GM12878 (cell line): Measurements from ENCODE around the gene BSCL2. TPM values are rescaled to one million over a fixed set of nuclear protein-coding genes. Genes with fewer than 3 reads are reported as not detected.

Experiments
- ATAC-seq: fragments of 200-7000 bp; cut with Tn5 transposase; 3 replicates; pipeline ENCODE4 v1.9.1; 2020; ENCODE audit warnings: mild to moderate bottlenecking, moderate library complexity
- BruUV-seq: library from RNA; stranded (reverse); fragments of 400-500 nt; replicated peaks from 2 replicates; lab custom pipeline; 2021; lab: Mats Ljungman, UMichigan
- CTCF ChIA-PET: fragments of 300-600 bp; sonication (Branson Sonifier 250); formaldehyde crosslinking; extraction: SDS; loops from one replicate; lab custom pipeline; 2021; ENCODE audit warnings: inconsistent platforms; lab: Yijun Ruan, JAX
- POLR2A ChIA-PET: fragments of 350-600 bp; formaldehyde crosslinking; extraction: SDS; loops from one replicate; lab custom pipeline; 2021; ENCODE audit warnings: inconsistent platforms; lab: Charles Lee
- RAD21 ChIA-PET: fragments of 300-600 bp; sonication (Branson Sonifier 250); formaldehyde crosslinking; loops from one replicate; lab custom pipeline; 2023; ENCODE audit warnings: antibody characterized with exemption; ENCODE audit not compliant: unreplicated experiment; lab: Charles Lee
- SMC1A ChIA-PET: fragments of 300-600 bp; sonication (Branson Sonifier 250); formaldehyde crosslinking; loops from one replicate; lab custom pipeline; 2023; ENCODE audit not compliant: unreplicated experiment, uncharacterized antibody; lab: Charles Lee
- DNase-seq: peaks from one replicate; pipeline ENCODE4 v3.0.0-alpha.2; 2011; ENCODE audit warnings: low read depth, low spot score
- FAIRE-seq: peaks from 3 replicates; lab custom pipeline; 2011; peaks lifted over from hg19 to GRCh38; lab: Jason Lieb, UNC
- H2AFZ ChIP-seq: 2 replicates; pipeline ENCODE4 v1.6.0; 2011; ENCODE audit warnings: low read depth, low read length, control low read depth; ENCODE audit not compliant: control insufficient read depth
- H3K27ac ChIP-seq: 2 replicates; pipeline ENCODE4 v1.5.1; 2011; ENCODE audit warnings: control low read depth; ENCODE audit not compliant: control insufficient read depth, insufficient read depth
- H3K27me3 ChIP-seq, 2 experiments: replicated peaks in 1 of 2; 2 replicates each; pipeline versions ENCODE4 v1.6.0 to v1.6.1; 2011; ENCODE audit warnings: low read length in 1 of 2; ENCODE audit not compliant: control insufficient read depth in 2 of 2, insufficient read depth in 2 of 2
- H3K36me3 ChIP-seq, 2 experiments: 2 replicates each; pipeline ENCODE4 v1.5.1; 2011; ENCODE audit warnings: low read length in 1 of 2; ENCODE audit not compliant: control insufficient read depth in 2 of 2, insufficient read depth in 2 of 2
- H3K4me1 ChIP-seq: 2 replicates; pipeline ENCODE4 v1.6.1; 2011; ENCODE audit warnings: mild to moderate bottlenecking, low read length, moderate library complexity, mixed read lengths; ENCODE audit not compliant: control insufficient read depth, insufficient read depth
- H3K4me2 ChIP-seq: 2 replicates; pipeline ENCODE4 v1.6.0; 2011; ENCODE audit warnings: control low read depth; ENCODE audit not compliant: control insufficient read depth, insufficient read depth
- H3K4me3 ChIP-seq: fragments of 200-600 bp; sonication (generic); 2 replicates; pipeline ENCODE4 v1.5.1; 2016
- H3K79me2 ChIP-seq: 2 replicates; pipeline ENCODE4 v1.6.0; 2011; ENCODE audit warnings: low read length; ENCODE audit not compliant: control insufficient read depth, insufficient read depth
- H3K9ac ChIP-seq: 2 replicates; pipeline ENCODE4 v1.8.0; 2011; ENCODE audit warnings: low read length, control low read depth, mixed read lengths; ENCODE audit not compliant: control insufficient read depth, insufficient read depth
- H3K9me3 ChIP-seq: replicated peaks from 3 replicates; pipeline ENCODE4 v1.5.1; 2011; ENCODE audit warnings: mild to moderate bottlenecking, low read length; ENCODE audit not compliant: control insufficient read depth, insufficient read depth
- H4K20me1 ChIP-seq: 2 replicates; pipeline ENCODE4 v1.6.0; 2011; ENCODE audit not compliant: control insufficient read depth, insufficient read depth
- ATF7 ChIP-seq: fragments of 450-650 bp; IDR thresholded peaks from 2 replicates; pipeline ENCODE4 v1.6.1; 2016; ENCODE audit warnings: low read depth, mild to moderate bottlenecking
- BACH1 ChIP-seq: fragments of 450-650 bp; IDR thresholded peaks from 2 replicates; pipeline ENCODE4 v1.6.1; 2017; ENCODE audit warnings: mild to moderate bottlenecking, borderline replicate concordance
- CBX3 ChIP-seq: fragments of 200-600 bp; sonication (generic); IDR thresholded peaks from 2 replicates; pipeline ENCODE4 v1.6.1; 2016; ENCODE audit warnings: low read depth, borderline replicate concordance
- CEBPZ ChIP-seq: fragments of 150-350 bp; IDR thresholded peaks from 2 replicates; pipeline ENCODE4 v1.6.1; 2016; ENCODE audit warnings: low read depth, low read length
- CHD1 ChIP-seq: IDR thresholded peaks from 2 replicates; pipeline ENCODE4 v1.6.1; 2012; ENCODE audit warnings: low read depth, low read length, improper control_type of control experiment
- FOS ChIP-seq: IDR thresholded peaks from 3 replicates; pipeline ENCODE4 v1.6.1; 2011; ENCODE audit warnings: borderline replicate concordance; ENCODE audit not compliant: insufficient read length; ENCODE audit errors: extremely low read depth
- MEF2A ChIP-seq: IDR thresholded peaks from 2 replicates; pipeline ENCODE4 v1.6.1; 2011; ENCODE audit warnings: low read depth, mild to moderate bottlenecking, low read length, moderate library complexity; ENCODE audit not compliant: insufficient read depth
- MTA2 ChIP-seq: fragments of 450-650 bp; IDR thresholded peaks from 2 replicates; pipeline ENCODE4 v1.6.1; 2016; ENCODE audit warnings: low read depth, mild to moderate bottlenecking, moderate library complexity
- MTA3 ChIP-seq: IDR thresholded peaks from 2 replicates; pipeline ENCODE4 v1.6.1; 2012; ENCODE audit warnings: low read length, inconsistent platforms, borderline replicate concordance
- REST ChIP-seq: IDR thresholded peaks from 2 replicates; pipeline ENCODE4 v1.6.1; 2012; ENCODE audit warnings: mild to moderate bottlenecking, low read depth, low read length
- RUNX3 ChIP-seq: IDR thresholded peaks from 2 replicates; pipeline ENCODE4 v1.6.1; 2012; ENCODE audit warnings: low read length, inconsistent platforms
- SIX5 ChIP-seq: IDR thresholded peaks from 2 replicates; pipeline ENCODE4 v1.6.1; 2011; ENCODE audit warnings: mild to moderate bottlenecking, low read depth, low read length, moderate library complexity; ENCODE audit not compliant: severe bottlenecking
- SMAD5 ChIP-seq: IDR thresholded peaks from 2 replicates; pipeline ENCODE4 v1.6.1; 2016; ENCODE audit warnings: antibody characterized with exemption, low read depth
- SREBF1 ChIP-seq: IDR thresholded peaks from 2 replicates; pipeline ENCODE4 v1.6.1; 2012; ENCODE audit warnings: mild to moderate bottlenecking, low read length
- TCF12 ChIP-seq: IDR thresholded peaks from 2 replicates; pipeline ENCODE4 v1.6.1; 2011; ENCODE audit warnings: low read depth, mild to moderate bottlenecking, low read length
- WRNIP1 ChIP-seq: IDR thresholded peaks from 2 replicates; pipeline ENCODE4 v1.6.1; 2011; ENCODE audit warnings: low read depth, low read length, improper control_type of control experiment, borderline replicate concordance
- WGBS: methylation state at CpG from one replicate; pipeline ENCODE4 v1.1.6; 2016; ENCODE audit warnings: low lambda C conversion rate; ENCODE audit not compliant: insufficient replicate concordance, insufficient coverage; ENCODE audit errors: missing lambda C conversion rate; 5-methylcytosine and 5-hydroxymethylcytosine counted together
- in situ Hi-C: fragments of 300-500 bp; cut with MboI; formaldehyde crosslinking; loops from 9 replicates; pipeline ENCODE4 v1.14.3; 2018; ENCODE audit warnings: mixed read lengths
- intact Hi-C: fragments of 100-400 bp; cut with micrococcal nuclease; formaldehyde crosslinking; loops from one replicate; pipeline ENCODE4 v1.14.2; 2022; ENCODE audit not compliant: unreplicated experiment
- polyA plus RNA-seq, 11 experiments: library from polyadenylated mRNA; depleted of rRNA in 4 of 11; unstranded in 6 of 11; stranded (reverse) in 5 of 11; fragments of >200 nt; fragmentation: Nextera tagmentation in 4 of 11; fragmentation: Illumina TruSeq in 1 of 11; extraction: Ambion mirVana in 4 of 11; extraction: Trizol in 1 of 11; gene quantifications; 1 replicate in 1 of 11; 2 replicates in 10 of 11; pipeline versions ENCODE4 v1.2.1 to v1.2.3, GENCODE V29; 2011 to 2016; ENCODE audit warnings: inconsistent platforms in 2 of 11, missing spikeins in 2 of 11, low read depth in 1 of 11
- total RNA-seq, 4 experiments: library from RNA; depleted of rRNA in 3 of 4; stranded (reverse); fragments of >200 nt in 3 of 4; fragmentation: Illumina TruSeq in 1 of 4; extraction: Trizol in 1 of 4; gene quantifications; 2 replicates each; pipeline versions ENCODE4 v1.2.1 to v1.2.3, GENCODE V29; 2013 to 2021

Gene BSCL2
- total and polyA plus RNA-seq, 10 of the 15 experiments (the other 5 are each of a cell fraction or from before 2014, with no cell fraction given), result 12.3 to 57.9 (median 21.8) TPM

GRCh38 chr11:62725646-62726045 is 18.4 kb upstream of the BSCL2 start:
- peak overlapping the region; percentile 100 for H3K4me3 ChIP-seq
- in situ Hi-C loops (no loop called here), intact Hi-C loops (loop anchor here (5.0 kb wide), 2 partner anchors 47 to 123 kb away; partner anchors contain the start of genes MTA2 and TAF6L)
- no peaks in the 10 kb centered on the region; the same call in 1 of the 2 replicates for H3K4me1 ChIP-seq
- ChIA-PET RAD21 (interaction anchor here (0.9 to 3.9 kb wide), 7 partner anchors 28 to 133 kb away, joined by 3 to 15 read pairs (median 3); partner anchors contain the start of genes C11orf98, CSKMT, TAF6L and ZBTB3), SMC1A (interaction anchor here (1.0 to 4.8 kb wide), 6 partner anchors 15 to 134 kb away, joined by 3 to 26 read pairs (median 4); partner anchors contain the start of genes TUT1 and ZBTB3), CTCF (interaction anchor here (0.6 to 2.2 kb wide), 5 partner anchors 45 to 301 kb away, joined by 3 to 7 read pairs (median 4); no protein-coding TSS in a partner anchor), POLR2A (interaction anchor here (0.6 to 6.8 kb wide), 10 partner anchors 11 to 134 kb away, joined by 3 to 79 read pairs (median 22); partner anchors contain the start of genes BSCL2, C11orf98, CSKMT and GNG3)
- no peak for ATAC-seq
- H3K4me2 ChIP-seq, result peak overlapping the region; percentile 81
- peak overlapping the region; percentile 91 for H3K9ac ChIP-seq
- TSS peak; percentile 48 for BruUV-seq
- 0% methylated on average over 7 of the region's 7 CpGs for WGBS
- peak overlapping the region; percentile 94 for H3K27ac ChIP-seq
- no peaks in the 10 kb centered on the region; the same call in 2 of the 3 replicates for H3K9me3 ChIP-seq
- H3K27me3 ChIP-seq, result no peaks in the 10 kb centered on the region
- peaks cover 80% of the 10 kb centered on the region for H3K79me2 ChIP-seq
- no peak overlapping the region for H2AFZ ChIP-seq
- no peak for TF ChIP-seq RUNX3
- TF ChIP-seq MEF2A, result no peak
- no peak for TF ChIP-seq REST
- TF ChIP-seq CHD1, result 0 out of 2 replicates have a peak, but pooled peaks have one; percentile 72
- no peak for TF ChIP-seq CBX3
- no peak for TF ChIP-seq SREBF1
- no peak for TF ChIP-seq BACH1
- TF ChIP-seq MTA3, result no peak
- no peak for TF ChIP-seq MTA2
- no peak for TF ChIP-seq CEBPZ
- TF ChIP-seq TCF12, result no peak
- 0 out of 2 replicates have a peak, but pooled peaks have one; percentile 37 for TF ChIP-seq SMAD5
- TF ChIP-seq FOS, result no peak
- TF ChIP-seq WRNIP1, result peak; percentile 91; the same call in 1 of the 2 replicates
- TF ChIP-seq SIX5, result no peak
- no peak for TF ChIP-seq ATF7
- peaks cover 9 to 39% of the 10 kb centered on the region in 2 experiments for H3K36me3 ChIP-seq
- no peak for DNase-seq
- H4K20me1 ChIP-seq, result peaks cover 11% of the 10 kb centered on the region; the same call in 1 of the 2 replicates
- FAIRE-seq, result no peak
